GM12878 (cell line): Measurements from ENCODE around the gene ZNF474. TPM values are rescaled to one million over a fixed set of nuclear protein-coding genes. Genes with fewer than 3 reads are reported as not detected.

Experiments used
- ATAC-seq: fragments of 200-7000 bp; cut with Tn5 transposase; 3 replicates; pipeline ENCODE4 v1.9.1; 2020; ENCODE audit warnings: mild to moderate bottlenecking, moderate library complexity
- BruUV-seq: library from RNA; stranded (reverse); fragments of 400-500 nt; replicated peaks from 2 replicates; lab custom pipeline; 2021; lab: Mats Ljungman, UMichigan
- CTCF ChIA-PET: fragments of 300-600 bp; sonication (Branson Sonifier 250); formaldehyde crosslinking; extraction: SDS; loops from one replicate; lab custom pipeline; 2021; ENCODE audit warnings: inconsistent platforms; lab: Yijun Ruan, JAX
- POLR2A ChIA-PET: fragments of 350-600 bp; formaldehyde crosslinking; extraction: SDS; loops from one replicate; lab custom pipeline; 2021; ENCODE audit warnings: inconsistent platforms; lab: Charles Lee
- RAD21 ChIA-PET: fragments of 300-600 bp; sonication (Branson Sonifier 250); formaldehyde crosslinking; loops from one replicate; lab custom pipeline; 2023; ENCODE audit warnings: antibody characterized with exemption; ENCODE audit not compliant: unreplicated experiment; lab: Charles Lee
- SMC1A ChIA-PET: fragments of 300-600 bp; sonication (Branson Sonifier 250); formaldehyde crosslinking; loops from one replicate; lab custom pipeline; 2023; ENCODE audit not compliant: unreplicated experiment, uncharacterized antibody; lab: Charles Lee
- DNase-seq: peaks from one replicate; pipeline ENCODE4 v3.0.0-alpha.2; 2011; ENCODE audit warnings: low read depth, low spot score
- FAIRE-seq: peaks from 3 replicates; lab custom pipeline; 2011; peaks lifted over from hg19 to GRCh38; lab: Jason Lieb, UNC
- H2AFZ ChIP-seq: 2 replicates; pipeline ENCODE4 v1.6.0; 2011; ENCODE audit warnings: low read depth, low read length, control low read depth; ENCODE audit not compliant: control insufficient read depth
- H3K27ac ChIP-seq: 2 replicates; pipeline ENCODE4 v1.5.1; 2011; ENCODE audit warnings: control low read depth; ENCODE audit not compliant: control insufficient read depth, insufficient read depth
- H3K27me3 ChIP-seq, 2 experiments: replicated peaks in 1 of 2; 2 replicates each; pipeline versions ENCODE4 v1.6.0 to v1.6.1; 2011; ENCODE audit warnings: low read length in 1 of 2; ENCODE audit not compliant: control insufficient read depth in 2 of 2, insufficient read depth in 2 of 2
- H3K36me3 ChIP-seq, 2 experiments: 2 replicates each; pipeline ENCODE4 v1.5.1; 2011; ENCODE audit warnings: low read length in 1 of 2; ENCODE audit not compliant: control insufficient read depth in 2 of 2, insufficient read depth in 2 of 2
- H3K4me1 ChIP-seq: 2 replicates; pipeline ENCODE4 v1.6.1; 2011; ENCODE audit warnings: mild to moderate bottlenecking, low read length, moderate library complexity, mixed read lengths; ENCODE audit not compliant: control insufficient read depth, insufficient read depth
- H3K4me2 ChIP-seq: 2 replicates; pipeline ENCODE4 v1.6.0; 2011; ENCODE audit warnings: control low read depth; ENCODE audit not compliant: control insufficient read depth, insufficient read depth
- H3K4me3 ChIP-seq: fragments of 200-600 bp; sonication (generic); 2 replicates; pipeline ENCODE4 v1.5.1; 2016
- H3K79me2 ChIP-seq: 2 replicates; pipeline ENCODE4 v1.6.0; 2011; ENCODE audit warnings: low read length; ENCODE audit not compliant: control insufficient read depth, insufficient read depth
- H3K9ac ChIP-seq: 2 replicates; pipeline ENCODE4 v1.8.0; 2011; ENCODE audit warnings: low read length, control low read depth, mixed read lengths; ENCODE audit not compliant: control insufficient read depth, insufficient read depth
- H3K9me3 ChIP-seq: replicated peaks from 3 replicates; pipeline ENCODE4 v1.5.1; 2011; ENCODE audit warnings: mild to moderate bottlenecking, low read length; ENCODE audit not compliant: control insufficient read depth, insufficient read depth
- H4K20me1 ChIP-seq: 2 replicates; pipeline ENCODE4 v1.6.0; 2011; ENCODE audit not compliant: control insufficient read depth, insufficient read depth
- EZH2 ChIP-seq: IDR thresholded peaks from 2 replicates; pipeline ENCODE4 v1.6.1; 2012; ENCODE audit warnings: low read depth, mild to moderate bottlenecking, control low read depth, inconsistent platforms, low read length, borderline replicate concordance; ENCODE audit not compliant: control insufficient read depth
- GABPA ChIP-seq: IDR thresholded peaks from 2 replicates; pipeline ENCODE4 v1.6.1; 2014; ENCODE audit warnings: antibody characterized with exemption, low read depth, mild to moderate bottlenecking, inconsistent platforms
- IKZF2 ChIP-seq, 2 experiments: fragments of 450-650 bp; IDR thresholded peaks; 2 replicates each; pipeline ENCODE4 v1.6.1; 2017; ENCODE audit warnings: mild to moderate bottlenecking in 2 of 2, moderate library complexity in 2 of 2
- NR2C1 ChIP-seq: fragments of 450-650 bp; IDR thresholded peaks from 2 replicates; pipeline ENCODE4 v1.6.1; 2017; ENCODE audit warnings: antibody characterized with exemption, mild to moderate bottlenecking, moderate library complexity
- PKNOX1 ChIP-seq: fragments of 450-650 bp; IDR thresholded peaks from 2 replicates; pipeline ENCODE4 v1.6.1; 2016; ENCODE audit warnings: mild to moderate bottlenecking
- PRDM15 ChIP-seq: fragments of 450-650 bp; formaldehyde crosslinking; IDR thresholded peaks from 2 replicates; pipeline ENCODE4 v1.4.0; 2020; ENCODE audit warnings: mild to moderate bottlenecking, moderate library complexity
- SP1 ChIP-seq: IDR thresholded peaks from one replicate; pipeline ENCODE4 v1.6.1; 2011; ENCODE audit warnings: low read depth, low read length
- STAT1 ChIP-seq: fragments of 450-650 bp; conservative IDR thresholded peaks from 2 replicates; pipeline ENCODE4 v1.6.1; 2014; ENCODE audit warnings: antibody characterized with exemption, mild to moderate bottlenecking
- TBL1XR1 ChIP-seq: IDR thresholded peaks from 2 replicates; pipeline ENCODE4 v1.6.1; 2012; ENCODE audit warnings: low read depth, low read length, improper control_type of control experiment
- WGBS: methylation state at CpG from one replicate; pipeline ENCODE4 v1.1.6; 2016; ENCODE audit warnings: low lambda C conversion rate; ENCODE audit not compliant: insufficient replicate concordance, insufficient coverage; ENCODE audit errors: missing lambda C conversion rate; 5-methylcytosine and 5-hydroxymethylcytosine counted together
- in situ Hi-C: fragments of 300-500 bp; cut with MboI; formaldehyde crosslinking; loops from 9 replicates; pipeline ENCODE4 v1.14.3; 2018; ENCODE audit warnings: mixed read lengths
- intact Hi-C: fragments of 100-400 bp; cut with micrococcal nuclease; formaldehyde crosslinking; loops from one replicate; pipeline ENCODE4 v1.14.2; 2022; ENCODE audit not compliant: unreplicated experiment
- polyA plus RNA-seq, 11 experiments: library from polyadenylated mRNA; depleted of rRNA in 4 of 11; unstranded in 6 of 11; stranded (reverse) in 5 of 11; fragments of >200 nt; fragmentation: Nextera tagmentation in 4 of 11; fragmentation: Illumina TruSeq in 1 of 11; extraction: Ambion mirVana in 4 of 11; extraction: Trizol in 1 of 11; gene quantifications; 1 replicate in 1 of 11; 2 replicates in 10 of 11; pipeline versions ENCODE4 v1.2.1 to v1.2.3, GENCODE V29; 2011 to 2016; ENCODE audit warnings: inconsistent platforms in 2 of 11, missing spikeins in 2 of 11, low read depth in 1 of 11
- total RNA-seq, 4 experiments: library from RNA; depleted of rRNA in 3 of 4; stranded (reverse); fragments of >200 nt in 3 of 4; fragmentation: Illumina TruSeq in 1 of 4; extraction: Trizol in 1 of 4; gene quantifications; 2 replicates each; pipeline versions ENCODE4 v1.2.1 to v1.2.3, GENCODE V29; 2013 to 2021

The ZNF474 gene
- total and polyA plus RNA-seq, 10 of the 15 experiments (the other 5 are each of a cell fraction or from before 2014, with no cell fraction given) = 0.06 to 0.97 (median 0.13) TPM; not detected in 3

DNA sequence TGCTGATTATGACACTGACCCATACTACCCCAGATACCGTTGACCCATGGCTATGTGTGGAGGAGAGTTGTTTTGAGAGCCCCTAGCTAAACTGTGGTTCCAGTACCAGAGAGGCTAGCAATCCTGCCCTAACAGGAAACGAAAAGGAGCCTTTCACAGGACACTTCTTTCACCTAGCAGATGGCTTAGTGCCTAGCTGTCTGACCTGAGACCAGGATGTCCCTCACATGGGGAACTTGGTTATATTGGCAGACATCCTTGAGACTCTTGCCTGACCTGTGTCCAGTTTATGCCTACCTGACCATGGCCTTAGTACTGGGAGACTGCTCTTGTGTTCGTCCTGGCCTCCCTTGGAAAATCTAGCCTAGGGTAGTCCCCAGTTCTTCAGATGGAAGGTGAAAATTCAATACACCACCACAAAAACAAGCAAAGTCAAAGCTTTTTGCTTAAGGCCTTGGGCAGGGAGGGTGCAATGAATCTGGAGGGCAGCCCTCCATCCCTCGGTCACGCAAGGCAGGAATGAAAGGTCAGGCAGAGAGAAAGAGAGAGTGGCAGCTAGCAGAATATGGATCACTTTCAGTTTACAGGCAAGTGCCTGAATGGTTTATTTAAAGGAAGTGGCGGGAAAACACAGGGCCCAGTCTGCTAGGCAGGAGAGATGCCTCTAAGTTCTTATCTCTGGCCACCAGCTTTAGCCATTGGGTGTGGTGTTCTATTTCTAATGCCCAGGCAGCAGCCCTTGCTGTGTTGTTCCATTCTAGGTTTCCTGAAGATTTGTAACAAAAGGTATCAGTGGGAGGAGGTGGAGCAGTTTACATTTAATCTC lies 16.4 kb upstream of the ZNF474 start:
- CTCF ChIA-PET = interaction anchor here (1.1 kb wide), 1 partner anchor 11 kb away, joined by 3 read pairs; no protein-coding TSS in a partner anchor
- H4K20me1 ChIP-seq = no peaks in the 10 kb centered on the region
- FAIRE-seq = no peak

More for the DNA sequence above, 16.4 kb upstream of the ZNF474 start:
- in situ Hi-C loops (no loop called here), intact Hi-C loops (no loop called here)
- no peak overlapping the region for H3K4me2 ChIP-seq
- H3K9ac ChIP-seq = no peak overlapping the region
- BruUV-seq = no TSS peak
- no peak overlapping the region for H3K27ac ChIP-seq
- H3K4me3 ChIP-seq = no peak overlapping the region
- RAD21 ChIA-PET = no interaction called here
- no peaks in the 10 kb centered on the region for H3K27me3 ChIP-seq
- SMC1A ChIA-PET = no interaction called here
- H3K36me3 ChIP-seq = no peaks in the 10 kb centered on the region
- no peak for TF ChIP-seq STAT1
- TF ChIP-seq NR2C1 = no peak
- TF ChIP-seq PRDM15 (CRISPR knock-in tag) = no peak
- no peak for TF ChIP-seq EZH2
- TF ChIP-seq SP1 = no peak
- TF ChIP-seq IKZF2 (IDR thresholded peaks at IDR 0.05) = no peak
- no peak for TF ChIP-seq PKNOX1
- no peak for TF ChIP-seq TBL1XR1
- TF ChIP-seq GABPA = no peak
- WGBS = 28% methylated on average over 6 of the region's 6 CpGs
- H2AFZ ChIP-seq = no peak overlapping the region
- H3K79me2 ChIP-seq = no peaks in the 10 kb centered on the region
- no peak for DNase-seq
- no peaks in the 10 kb centered on the region for H3K9me3 ChIP-seq
- POLR2A ChIA-PET = no interaction called here
- H3K4me1 ChIP-seq = no peaks in the 10 kb centered on the region
- ATAC-seq = no peak
